H1 (cell line): ENCODE results near the gene MIDN. TPM values are rescaled to one million over a fixed set of nuclear protein-coding genes. Genes with fewer than 3 reads are reported as not detected.

Source experiments
- BACH1 ChIP-seq: IDR thresholded peaks from 2 replicates; pipeline ENCODE4 v1.6.1; 2012; ENCODE audit warnings: low read length, improper control_type of control experiment
- EGR1 ChIP-seq: IDR thresholded peaks from 2 replicates; pipeline ENCODE4 v1.6.1; 2011; ENCODE audit warnings: low read depth, low read length, borderline replicate concordance
- RAD21 ChIP-seq, 2 experiments: IDR thresholded peaks in 1 of 2; conservative IDR thresholded peaks in 1 of 2; 2 replicates each; pipeline ENCODE4 v1.6.1; 2011; ENCODE audit warnings: low read depth in 2 of 2, low read length in 2 of 2, improper control_type of control experiment in 1 of 2, inconsistent platforms in 1 of 2, mild to moderate bottlenecking in 1 of 2, moderate library complexity in 1 of 2
- polyA plus RNA-seq, 7 experiments: library from polyadenylated mRNA; depleted of rRNA in 3 of 7; stranded (reverse) in 5 of 7; unstranded in 2 of 7; fragments of >200 nt in 5 of 7; fragments of 200-250 nt in 2 of 7; gene quantifications; 1 replicate in 5 of 7; 2 replicates in 1 of 7; 4 replicates in 1 of 7; pipeline versions ENCODE4 v1.2.1 to v1.2.3, GENCODE V29; 2011 to 2013; ENCODE audit warnings: missing spikeins in 2 of 7, mixed read lengths in 2 of 7
- total RNA-seq: library from RNA; stranded (reverse); fragmentation: NEBNext Ultra II Directional; extraction: Animal tissue kit (Norgen Biotek cat#: 25700); gene quantifications from 2 replicates; pipeline ENCODE4 v1.2.1, GENCODE V29; 2021

The MIDN gene
- total and polyA plus RNA-seq, 2 of the 8 experiments (the other 6 are each of a cell fraction or from before 2014, with no cell fraction given): 39.8 to 159 TPM

- TF ChIP-seq RAD21 (IDR thresholded peaks at IDR 0.05 in 1 of 2, conservative IDR thresholded peaks at IDR 0.05 in 1 of 2; ENCODE audit: low read depth in 2 of 2, low read length in 2 of 2) (no peak), BACH1 (no peak), EGR1 (peak; percentile 96)
Observed at GRCh38 chr19:1226522-1227303, 21.7 kb upstream of the MIDN start (continued).
